GM18499 (cell line): ENCODE results near the gene DUOXA1.
"Not testable (repeated sequence)": the region's sequence is repeated elsewhere in the genome, so short reads cannot be mapped to it uniquely, and the experiment has no call there.

Experiments used
- ATAC-seq: cut with Tn5 transposase; IDR thresholded peaks from one replicate; pipeline ENCODE4 v1.9.1; 2021; ENCODE audit warnings: moderate number of reproducible peaks; ENCODE audit not compliant: insufficient read depth, unreplicated experiment

The DUOXA1 gene

GRCh38 chr15:45115312-45115820 is 14.3 kb downstream of the DUOXA1 start:
- no peak for ATAC-seq

DNA sequence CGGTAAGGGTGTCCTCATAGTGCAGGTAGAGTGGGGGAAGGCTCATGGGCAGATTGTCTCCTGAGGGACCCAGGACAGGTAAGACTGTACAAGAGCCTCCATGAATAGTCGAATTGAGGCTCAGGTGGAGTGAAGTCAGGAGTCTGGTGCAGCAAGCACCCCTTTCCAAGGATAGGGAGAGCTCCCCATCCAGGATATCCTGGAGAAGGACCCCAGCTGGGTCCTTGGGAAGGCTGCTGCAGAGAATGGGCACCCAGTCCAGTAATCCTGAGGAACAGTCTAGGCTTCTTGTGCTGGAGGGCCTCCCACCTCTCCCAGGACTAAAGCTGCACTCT is 15.0 kb downstream of the DUOXA1 start:
- no peak for ATAC-seq

GRCh38 chr15:45114076-45114750 is 15.5 kb downstream of the DUOXA1 start, which contains the start of the genes DUOX2 and DUOXA2:
DUOX2 (minus strand) TSS chr15:45114172; CDS start chr15:45113411, 761 bp downstream.
DUOXA2 (plus strand) TSS chr15:45114326; CDS start chr15:45114606, 280 bp downstream.
- no peak for ATAC-seq

DNA sequence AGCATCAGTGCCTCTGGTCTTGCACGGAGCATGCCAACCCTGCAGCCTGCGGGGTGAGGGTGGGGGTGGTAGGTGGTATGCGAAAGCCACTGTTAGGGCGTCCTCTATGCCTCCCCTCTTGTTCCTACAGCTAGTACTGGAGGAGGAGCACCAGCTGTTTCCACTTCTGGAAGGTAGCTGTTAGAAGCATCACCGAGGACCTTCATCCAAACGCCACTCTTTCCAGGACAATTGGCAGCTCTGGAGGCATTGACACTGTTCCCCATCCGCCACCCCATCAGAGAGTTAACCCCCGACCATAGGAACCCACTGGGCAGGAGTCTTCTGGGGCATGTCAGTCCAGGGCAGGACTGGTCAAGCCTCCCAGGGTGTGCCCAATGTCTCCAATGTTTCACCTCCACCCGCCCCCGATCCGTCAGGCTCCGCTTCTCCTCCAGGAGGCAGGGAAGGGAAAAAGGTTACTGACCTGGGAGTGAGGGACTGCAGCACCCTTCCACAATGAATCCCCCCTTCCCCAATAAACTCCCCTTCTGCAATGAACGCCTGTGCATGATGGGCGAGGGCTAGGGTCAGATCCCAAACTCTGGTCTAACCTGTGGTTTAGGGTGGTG is 16.2 kb downstream of the DUOXA1 start:
- no peak for ATAC-seq

DNA sequence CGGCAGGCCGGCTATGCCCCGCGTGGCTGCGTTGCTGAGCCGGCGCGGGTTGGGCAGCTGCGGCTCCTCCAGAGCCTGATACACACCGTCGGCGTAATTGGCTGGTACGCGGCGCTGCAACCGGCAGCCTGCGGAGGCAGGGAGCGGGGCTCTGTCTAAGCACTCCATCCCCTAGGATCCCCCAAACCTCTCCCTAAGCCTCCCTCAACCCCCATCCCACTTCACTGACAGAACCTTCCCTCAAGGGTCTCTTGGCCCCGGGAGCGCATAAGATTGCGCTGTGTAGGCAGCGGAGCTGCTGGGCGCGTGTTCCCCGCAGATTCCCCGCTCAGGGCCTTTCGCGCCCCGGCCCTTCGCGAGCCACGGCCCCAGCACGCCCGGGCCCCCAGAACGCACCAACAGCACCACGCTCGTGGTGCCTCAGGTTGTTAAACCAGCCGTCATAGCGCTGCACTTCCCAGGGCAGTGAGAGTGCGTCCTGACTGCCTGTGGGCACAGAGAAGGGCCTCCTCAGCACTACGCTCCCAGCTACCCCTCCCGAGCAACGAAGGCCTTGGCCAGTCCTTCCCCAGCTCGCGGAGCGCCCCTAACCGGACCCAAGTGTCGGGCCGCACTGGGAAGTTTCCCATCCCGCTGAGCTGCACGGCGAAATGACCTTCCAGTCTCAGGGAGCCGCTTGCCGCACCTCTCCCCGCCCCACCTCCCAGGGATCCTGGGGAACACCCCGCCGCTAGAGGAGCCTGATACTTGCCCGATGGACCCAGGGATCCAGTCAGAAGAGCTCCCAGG is 16.9 kb downstream of the DUOXA1 start:
- no peak for ATAC-seq

DNA sequence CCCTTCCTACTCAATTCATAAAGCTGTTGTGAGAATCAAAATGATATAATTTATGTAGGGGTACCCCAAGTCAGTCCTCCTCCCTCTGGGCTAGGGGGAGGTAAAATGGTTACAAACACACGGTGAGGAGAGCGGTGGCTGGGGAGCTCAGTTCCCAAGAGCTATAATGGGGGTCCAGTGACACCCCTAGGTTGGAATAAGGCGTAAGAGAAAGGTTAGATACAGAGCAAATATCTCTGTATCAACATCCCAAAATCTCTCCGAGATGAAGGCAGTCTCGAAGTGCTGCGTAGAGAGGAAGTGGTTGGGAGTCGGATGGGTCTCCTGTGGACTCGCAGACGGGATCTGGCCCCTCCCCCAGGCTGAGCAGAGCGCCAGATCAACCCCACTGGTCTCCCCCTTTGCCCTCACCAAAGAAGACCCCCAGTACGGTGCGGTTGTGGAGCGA is 17.5 kb downstream of the DUOXA1 start:
- ATAC-seq: no peak

DNA sequence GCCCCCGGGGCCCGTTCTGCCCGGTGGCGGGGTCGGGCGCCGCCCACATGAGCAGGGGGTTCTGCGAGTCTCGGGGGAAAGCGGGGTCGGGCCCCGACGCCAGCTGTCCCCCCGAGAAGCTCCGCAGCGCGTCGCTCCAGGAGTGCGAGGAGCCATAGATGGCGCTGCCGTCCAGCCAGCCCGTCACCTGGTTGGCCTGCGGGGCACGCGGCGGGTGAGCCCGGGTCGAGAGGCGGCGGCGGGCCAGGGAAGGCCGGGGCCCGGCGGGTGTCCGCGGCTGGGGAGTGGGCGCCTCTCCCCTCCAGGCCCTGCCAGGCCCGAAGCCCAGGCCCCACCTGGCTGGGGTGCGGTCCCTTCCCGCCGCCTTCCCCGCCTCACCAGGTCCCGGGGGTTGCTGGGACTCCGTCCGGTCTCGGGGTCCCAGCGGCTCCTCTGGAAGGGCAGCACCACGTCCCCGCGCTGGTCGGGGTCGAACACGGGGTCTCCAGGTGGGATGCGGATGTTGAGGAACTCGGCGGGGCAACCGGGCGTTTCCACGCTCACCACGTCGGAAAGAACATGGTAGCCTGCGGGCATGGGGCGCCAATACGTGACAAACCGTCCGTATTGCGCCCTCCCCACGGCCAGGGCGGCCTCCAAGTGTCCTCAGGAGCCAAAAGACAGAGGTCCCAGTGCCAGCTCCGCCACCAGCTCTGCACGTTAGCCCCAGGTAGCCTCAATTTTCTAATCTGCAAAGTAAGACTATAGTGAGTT is 18.1 kb downstream of the DUOXA1 start:
- no peak for ATAC-seq

- ATAC-seq: no peak
Measured at GRCh38 chr15:45110256-45110820, 19.3 kb downstream of the DUOXA1 start.

DNA sequence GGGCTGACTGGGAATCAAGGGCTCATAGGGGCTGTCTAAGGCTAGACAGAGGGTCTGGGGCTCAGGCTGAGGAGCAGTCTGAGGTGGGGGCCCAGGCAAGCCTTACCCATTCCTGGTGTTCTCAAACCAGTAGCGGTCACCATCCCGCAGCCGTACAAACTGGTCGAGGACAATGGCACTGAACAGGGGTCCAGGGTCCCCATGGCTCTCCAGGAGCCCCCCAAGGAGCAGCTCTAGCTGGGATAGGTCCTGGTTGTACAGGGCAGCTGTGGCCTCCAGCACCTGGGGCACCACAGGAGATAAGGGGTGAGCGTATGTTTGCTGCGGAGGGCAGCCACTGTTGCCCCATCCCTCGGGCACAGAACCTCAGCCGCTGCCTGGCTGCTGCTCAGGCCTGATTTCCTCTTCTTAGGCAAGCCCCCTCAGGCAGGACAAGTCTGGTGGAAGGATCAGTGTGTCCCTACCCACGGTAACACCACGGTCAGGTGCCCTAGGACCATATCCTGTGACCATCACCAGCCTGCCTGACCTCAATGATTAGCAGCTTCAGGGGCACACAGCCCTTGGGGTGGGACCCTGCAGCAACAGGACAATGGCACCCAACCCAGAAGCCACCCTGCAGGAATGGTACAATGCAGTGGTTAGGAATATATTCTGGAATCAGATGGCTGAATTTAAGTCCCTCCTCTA is 21.6 kb downstream of the DUOXA1 start:
- ATAC-seq: no peak

GRCh38 chr15:45106002-45106790 is 23.5 kb downstream of the DUOXA1 start:
- no peak for ATAC-seq

DNA sequence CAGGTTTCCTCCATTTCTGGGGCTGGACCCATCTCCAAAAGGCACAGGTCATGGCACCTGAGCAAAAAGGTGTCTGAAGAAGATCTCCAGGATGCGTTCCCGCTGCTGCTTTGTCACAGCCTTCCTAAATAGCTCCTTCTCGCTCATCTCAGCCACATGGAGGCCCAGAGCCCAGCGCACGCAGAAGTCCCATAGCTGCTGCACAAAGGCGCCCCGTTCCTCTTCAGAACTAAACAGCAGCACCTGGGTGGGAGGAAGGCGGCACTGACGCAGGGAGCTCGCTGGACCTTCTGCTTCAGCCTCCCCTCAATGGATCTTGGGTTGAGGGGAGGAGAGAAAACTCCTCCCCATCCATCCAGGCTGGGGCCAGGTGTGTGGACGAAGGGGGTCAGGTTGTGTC is 24.1 kb downstream of the DUOXA1 start:
- no peak for ATAC-seq

GRCh38 chr15:45104170-45104569 is 25.5 kb downstream of the DUOXA1 start:
- ATAC-seq: not testable (repeated sequence)

DNA sequence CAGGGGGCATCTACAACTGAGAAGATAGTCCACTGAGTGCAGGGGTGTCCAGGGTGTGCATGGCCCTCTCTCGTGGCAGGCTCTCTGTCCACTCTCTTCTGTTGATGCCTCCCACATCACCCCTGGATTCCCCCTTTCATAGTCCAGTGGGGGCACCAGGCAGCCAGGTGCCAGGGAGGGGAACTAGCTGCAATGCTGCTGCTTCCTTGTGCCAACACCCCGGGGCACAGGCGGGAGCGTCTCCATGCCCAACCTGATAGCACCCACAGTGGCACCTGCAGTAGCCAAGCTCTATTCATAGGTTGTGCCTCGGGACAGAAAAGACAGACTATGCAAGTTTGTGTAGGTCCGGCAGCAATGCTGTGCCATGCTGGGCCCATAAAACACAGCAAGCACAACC is 27.5 kb downstream of the DUOXA1 start:
- no peak for ATAC-seq

DNA sequence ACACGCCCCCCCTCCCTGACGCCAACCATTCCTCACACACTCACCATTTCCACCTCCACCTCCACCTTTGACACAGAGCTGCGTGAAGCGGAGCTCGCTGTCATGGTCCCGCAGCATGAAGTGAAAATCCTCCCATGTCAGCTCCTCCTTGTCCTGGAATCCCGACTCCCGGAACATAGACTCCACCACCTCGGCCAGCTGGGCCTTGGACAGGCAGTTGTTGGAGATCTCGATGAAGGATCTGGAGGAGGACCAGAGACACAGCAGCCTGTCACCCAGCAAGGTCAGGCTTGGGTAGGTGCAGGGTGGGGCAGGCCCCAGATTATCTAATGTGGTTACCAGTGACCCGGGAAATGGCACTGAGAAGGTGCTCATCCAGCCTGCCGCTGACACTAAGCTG is 27.9 kb downstream of the DUOXA1 start:
- ATAC-seq: no peak

- ATAC-seq: no peak
Measured at GRCh38 chr15:45100884-45101625, 28.6 kb downstream of the DUOXA1 start.

DNA sequence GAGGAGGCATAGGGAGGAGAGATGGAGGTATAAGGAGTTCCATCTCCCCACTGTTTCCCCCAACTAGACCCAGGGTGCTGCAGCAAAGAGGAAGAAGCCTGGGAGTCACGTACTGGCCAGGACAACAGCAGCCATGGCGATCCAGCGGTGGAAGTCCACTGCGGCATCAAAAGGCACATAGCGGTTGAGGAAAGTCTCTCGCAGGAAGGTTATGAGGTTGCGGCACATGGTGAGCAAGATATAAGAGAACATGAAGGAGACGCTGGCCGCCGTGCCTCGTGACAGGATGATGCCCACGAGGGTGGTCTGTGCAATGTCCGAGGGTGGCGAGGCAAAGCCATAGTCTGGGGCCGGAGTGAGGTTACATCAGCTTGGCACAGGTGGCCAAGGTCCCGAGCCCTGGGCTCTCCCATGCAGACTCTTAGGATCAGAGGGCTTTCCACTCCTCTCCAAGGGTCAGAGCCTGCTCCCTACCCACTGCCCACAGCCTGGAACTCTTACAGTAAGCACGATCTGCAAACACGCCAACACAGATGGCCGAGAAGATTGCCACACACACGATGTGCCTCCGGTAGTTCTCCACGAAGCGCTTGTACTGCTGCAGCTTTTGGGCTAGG is 30.0 kb downstream of the DUOXA1 start:
- ATAC-seq: no peak

DNA sequence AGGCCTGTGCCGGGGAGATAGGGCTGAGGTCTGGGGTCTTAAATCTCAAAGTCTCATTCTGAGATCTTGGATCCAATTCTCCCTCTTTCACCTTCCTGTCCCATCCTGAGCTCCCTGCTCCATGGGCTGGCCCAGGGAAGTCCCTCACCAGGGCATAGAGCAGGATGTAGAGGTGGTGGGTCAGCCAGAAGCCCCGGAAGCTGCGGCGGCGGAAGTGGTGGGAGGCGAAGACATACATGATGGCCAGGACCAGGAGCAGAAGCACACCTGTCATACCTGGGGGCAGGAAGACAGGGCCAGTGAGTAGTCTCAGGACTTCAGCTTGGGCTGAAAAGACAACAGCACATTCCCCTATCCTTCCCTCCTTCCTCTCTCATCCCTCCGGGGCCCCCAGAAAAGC is 32.2 kb downstream of the DUOXA1 start:
- no peak for ATAC-seq

GRCh38 chr15:45095661-45096060 is 34.0 kb downstream of the DUOXA1 start:
- ATAC-seq: no peak
